ENCODE results near the gene EVI5L.

DNA sequence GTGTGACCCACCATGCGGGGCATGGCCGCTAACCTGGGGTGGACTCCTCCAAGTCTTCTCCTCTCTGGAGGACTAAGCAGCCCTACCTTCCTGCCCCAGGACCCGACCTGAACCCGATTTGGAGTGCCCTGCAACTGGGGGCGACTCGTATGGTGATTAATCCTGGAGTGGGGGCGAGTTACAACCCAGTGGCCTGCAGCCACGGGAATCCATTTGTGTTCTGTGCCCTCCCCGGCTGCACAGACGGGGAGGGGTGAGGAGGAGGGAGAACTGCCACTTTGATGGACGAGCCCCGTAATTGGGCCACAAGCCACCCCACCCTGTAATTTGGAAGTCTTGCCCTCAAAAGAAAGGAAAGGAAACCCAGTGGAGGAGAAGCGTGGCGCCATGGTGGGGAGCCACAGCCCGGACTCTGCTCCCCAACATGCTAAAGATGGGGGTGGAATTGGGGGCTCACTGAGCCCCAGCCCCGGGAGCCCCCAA lies 26.1 kb downstream of the EVI5L start:
- TF ChIP-seq ZNF460 (CRISPR knock-in tag; IDR thresholded peaks at IDR 0.05; ENCODE audit: borderline replicate concordance) (no peak), SP1 (IDR thresholded peaks at IDR 0.05) (no peak), SP1 (CRISPR knock-in tag; IDR thresholded peaks at IDR 0.05) (no peak), CHD2 (IDR thresholded peaks at IDR 0.05; ENCODE audit: low read depth, low read length) (no peak), TOE1 (CRISPR knock-in tag; IDR thresholded peaks at IDR 0.05) (no peak)
- TF ChIP-seq, protein P1, sequence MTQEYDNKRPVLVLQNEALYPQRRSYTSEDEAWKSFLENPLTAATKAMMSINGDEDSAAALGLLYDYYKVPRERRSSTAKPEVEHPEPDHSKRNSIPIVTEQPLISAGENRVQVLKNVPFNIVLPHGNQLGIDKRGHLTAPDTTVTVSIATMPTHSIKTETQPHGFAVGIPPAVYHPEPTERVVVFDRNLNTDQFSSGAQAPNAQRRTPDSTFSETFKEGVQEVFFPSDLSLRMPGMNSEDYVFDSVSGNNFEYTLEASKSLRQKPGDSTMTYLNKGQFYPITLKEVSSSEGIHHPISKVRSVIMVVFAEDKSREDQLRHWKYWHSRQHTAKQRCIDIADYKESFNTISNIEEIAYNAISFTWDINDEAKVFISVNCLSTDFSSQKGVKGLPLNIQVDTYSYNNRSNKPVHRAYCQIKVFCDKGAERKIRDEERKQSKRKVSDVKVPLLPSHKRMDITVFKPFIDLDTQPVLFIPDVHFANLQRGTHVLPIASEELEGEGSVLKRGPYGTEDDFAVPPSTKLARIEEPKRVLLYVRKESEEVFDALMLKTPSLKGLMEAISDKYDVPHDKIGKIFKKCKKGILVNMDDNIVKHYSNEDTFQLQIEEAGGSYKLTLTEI (CRISPR knock-in tag; conservative IDR thresholded peaks at IDR 0.05): no peak
- TF ChIP-seq, protein P2, sequence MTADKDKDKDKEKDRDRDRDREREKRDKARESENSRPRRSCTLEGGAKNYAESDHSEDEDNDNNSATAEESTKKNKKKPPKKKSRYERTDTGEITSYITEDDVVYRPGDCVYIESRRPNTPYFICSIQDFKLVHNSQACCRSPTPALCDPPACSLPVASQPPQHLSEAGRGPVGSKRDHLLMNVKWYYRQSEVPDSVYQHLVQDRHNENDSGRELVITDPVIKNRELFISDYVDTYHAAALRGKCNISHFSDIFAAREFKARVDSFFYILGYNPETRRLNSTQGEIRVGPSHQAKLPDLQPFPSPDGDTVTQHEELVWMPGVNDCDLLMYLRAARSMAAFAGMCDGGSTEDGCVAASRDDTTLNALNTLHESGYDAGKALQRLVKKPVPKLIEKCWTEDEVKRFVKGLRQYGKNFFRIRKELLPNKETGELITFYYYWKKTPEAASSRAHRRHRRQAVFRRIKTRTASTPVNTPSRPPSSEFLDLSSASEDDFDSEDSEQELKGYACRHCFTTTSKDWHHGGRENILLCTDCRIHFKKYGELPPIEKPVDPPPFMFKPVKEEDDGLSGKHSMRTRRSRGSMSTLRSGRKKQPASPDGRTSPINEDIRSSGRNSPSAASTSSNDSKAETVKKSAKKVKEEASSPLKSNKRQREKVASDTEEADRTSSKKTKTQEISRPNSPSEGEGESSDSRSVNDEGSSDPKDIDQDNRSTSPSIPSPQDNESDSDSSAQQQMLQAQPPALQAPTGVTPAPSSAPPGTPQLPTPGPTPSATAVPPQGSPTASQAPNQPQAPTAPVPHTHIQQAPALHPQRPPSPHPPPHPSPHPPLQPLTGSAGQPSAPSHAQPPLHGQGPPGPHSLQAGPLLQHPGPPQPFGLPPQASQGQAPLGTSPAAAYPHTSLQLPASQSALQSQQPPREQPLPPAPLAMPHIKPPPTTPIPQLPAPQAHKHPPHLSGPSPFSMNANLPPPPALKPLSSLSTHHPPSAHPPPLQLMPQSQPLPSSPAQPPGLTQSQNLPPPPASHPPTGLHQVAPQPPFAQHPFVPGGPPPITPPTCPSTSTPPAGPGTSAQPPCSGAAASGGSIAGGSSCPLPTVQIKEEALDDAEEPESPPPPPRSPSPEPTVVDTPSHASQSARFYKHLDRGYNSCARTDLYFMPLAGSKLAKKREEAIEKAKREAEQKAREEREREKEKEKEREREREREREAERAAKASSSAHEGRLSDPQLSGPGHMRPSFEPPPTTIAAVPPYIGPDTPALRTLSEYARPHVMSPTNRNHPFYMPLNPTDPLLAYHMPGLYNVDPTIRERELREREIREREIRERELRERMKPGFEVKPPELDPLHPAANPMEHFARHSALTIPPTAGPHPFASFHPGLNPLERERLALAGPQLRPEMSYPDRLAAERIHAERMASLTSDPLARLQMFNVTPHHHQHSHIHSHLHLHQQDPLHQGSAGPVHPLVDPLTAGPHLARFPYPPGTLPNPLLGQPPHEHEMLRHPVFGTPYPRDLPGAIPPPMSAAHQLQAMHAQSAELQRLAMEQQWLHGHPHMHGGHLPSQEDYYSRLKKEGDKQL (CRISPR knock-in tag; IDR thresholded peaks at IDR 0.05; ENCODE audit: low read depth): no peak
